ENCODE results near the gene LRRC2.
"Not testable (repeated sequence)": the region's sequence is repeated elsewhere in the genome, so short reads cannot be mapped to it uniquely, and the experiment has no call there.

The LRRC2 gene

DNA sequence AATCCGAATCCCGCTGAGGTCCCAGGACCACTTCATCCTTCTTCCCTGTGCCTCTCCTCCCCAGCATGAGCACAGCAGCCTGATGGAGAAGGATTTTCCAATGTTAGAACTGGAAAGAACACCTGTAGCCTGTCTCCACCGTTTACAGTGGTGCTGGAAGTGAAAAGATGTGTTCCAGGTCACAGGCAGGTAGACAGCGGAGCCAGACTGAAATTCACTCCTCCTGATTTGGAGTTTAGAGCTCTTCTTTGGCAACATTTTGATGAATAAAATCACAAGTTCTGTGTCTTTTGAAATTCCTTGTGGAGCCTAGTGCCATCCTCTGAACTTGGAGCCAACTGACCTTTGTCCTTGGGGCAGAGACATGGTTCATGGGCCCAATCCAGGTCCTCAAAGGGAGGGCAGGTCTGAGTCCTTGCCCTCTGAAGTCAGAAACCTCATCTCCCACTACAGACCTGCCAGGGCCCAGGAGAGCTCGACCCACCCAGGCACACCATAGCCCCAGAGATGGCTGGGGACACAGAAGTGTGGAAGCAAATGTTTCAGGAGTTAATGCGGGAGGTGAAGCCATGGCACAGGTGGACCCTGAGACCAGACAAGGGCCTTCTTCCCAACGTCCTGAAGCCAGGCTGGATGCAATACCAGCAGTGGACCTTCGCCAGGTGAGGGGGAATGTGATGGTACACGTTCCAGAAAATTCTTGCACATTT is 68.4 kb downstream of the LRRC2 start, which contains the start of gene RTP3:
TSS of gene RTP3 (plus strand) at position 421 of the 710 bp plus-strand sequence. CDS start at position 508, 87 bp downstream.
- DNase-seq (ENCODE audit: low spot score) = no peak

DNA sequence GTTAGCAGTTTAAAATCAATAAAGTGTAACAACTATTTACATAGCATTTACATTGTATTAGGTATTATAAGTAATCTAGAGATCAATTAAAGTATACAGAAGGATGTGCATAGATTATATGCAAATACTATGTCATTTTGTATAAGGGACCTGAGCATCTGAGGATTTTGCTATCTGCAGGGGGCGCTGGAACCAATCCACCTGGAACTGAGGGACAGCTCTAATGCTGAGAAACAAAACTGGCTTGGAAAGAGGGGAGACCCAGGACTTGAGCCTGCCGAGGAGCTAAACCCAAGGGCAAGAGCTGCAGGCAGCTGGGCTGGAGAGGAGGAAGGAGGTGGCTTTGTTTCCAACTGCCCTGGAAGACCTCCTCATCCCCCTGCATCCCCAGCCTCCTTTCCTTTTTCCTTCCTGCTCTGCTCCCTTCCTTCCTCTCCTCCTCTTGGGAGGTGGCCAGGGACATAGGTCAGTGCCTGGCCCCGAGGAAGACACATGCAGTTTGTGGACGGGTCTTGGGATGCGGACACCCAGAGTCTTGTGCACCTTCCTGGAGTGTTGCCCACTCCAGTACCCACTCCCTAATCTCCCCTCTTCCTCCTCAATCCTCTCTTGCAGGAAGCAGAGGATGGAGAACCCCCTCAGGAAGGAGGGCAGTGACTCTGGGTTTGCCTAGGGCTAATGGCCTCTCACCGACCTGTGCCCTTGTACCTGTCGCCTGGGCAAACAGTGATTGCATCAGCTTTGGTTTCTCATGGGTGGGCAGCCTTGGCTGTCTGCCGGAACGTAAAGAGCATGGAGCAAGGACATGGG is 69.2 kb downstream of the LRRC2 start:
- DNase-seq (ENCODE audit: low spot score) = no peak

DNA sequence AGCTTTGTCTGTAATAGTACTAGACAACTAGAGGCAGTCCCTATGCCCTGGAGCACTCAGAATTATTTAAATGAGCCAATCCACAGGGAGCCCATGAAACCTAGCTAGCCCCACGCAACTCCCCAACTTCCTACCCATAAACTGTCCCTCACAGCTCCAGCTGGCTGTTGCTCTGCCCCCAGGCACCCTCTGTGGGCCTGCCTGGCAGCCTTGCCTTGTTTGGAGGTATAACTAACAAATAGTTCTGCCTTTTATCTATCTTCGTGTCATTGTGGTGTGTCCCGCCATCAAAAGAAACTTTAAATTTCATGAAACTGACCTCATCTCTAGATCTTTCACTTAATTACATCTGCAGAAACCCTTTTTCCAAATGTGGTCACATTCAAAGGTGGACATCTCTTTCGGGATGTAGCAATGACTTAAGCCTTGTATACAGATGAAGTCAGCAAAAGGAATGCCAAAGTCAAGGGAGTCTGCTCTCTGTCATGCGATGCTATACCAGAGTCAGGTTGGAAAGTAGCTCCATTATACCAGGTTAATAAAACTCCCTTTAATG is 70.1 kb downstream of the LRRC2 start:
- DNase-seq (ENCODE audit: low spot score) = no peak

DNA sequence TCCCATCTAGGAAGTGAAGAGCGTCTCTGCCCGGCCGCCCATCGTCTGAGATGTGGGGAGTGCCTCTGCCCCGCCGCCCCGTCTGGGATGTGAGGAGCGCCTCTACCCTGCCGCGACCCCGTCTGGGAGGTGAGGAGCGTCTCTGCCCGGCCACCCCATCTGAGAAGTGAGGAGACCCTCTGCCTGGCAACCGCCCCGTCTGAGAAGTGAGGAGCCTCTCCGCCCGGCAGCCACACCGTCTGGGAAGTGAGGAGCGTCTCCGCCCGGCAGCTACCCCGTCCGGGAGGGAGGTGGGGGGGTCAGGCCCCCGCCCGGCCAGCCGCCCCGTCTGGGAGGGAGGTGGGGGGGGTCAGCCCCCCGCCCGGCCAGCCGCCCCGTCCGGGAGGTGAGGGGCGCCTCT is 71.6 kb downstream of the LRRC2 start:
- not testable (repeated sequence) for DNase-seq (ENCODE audit: low spot score)

DNA sequence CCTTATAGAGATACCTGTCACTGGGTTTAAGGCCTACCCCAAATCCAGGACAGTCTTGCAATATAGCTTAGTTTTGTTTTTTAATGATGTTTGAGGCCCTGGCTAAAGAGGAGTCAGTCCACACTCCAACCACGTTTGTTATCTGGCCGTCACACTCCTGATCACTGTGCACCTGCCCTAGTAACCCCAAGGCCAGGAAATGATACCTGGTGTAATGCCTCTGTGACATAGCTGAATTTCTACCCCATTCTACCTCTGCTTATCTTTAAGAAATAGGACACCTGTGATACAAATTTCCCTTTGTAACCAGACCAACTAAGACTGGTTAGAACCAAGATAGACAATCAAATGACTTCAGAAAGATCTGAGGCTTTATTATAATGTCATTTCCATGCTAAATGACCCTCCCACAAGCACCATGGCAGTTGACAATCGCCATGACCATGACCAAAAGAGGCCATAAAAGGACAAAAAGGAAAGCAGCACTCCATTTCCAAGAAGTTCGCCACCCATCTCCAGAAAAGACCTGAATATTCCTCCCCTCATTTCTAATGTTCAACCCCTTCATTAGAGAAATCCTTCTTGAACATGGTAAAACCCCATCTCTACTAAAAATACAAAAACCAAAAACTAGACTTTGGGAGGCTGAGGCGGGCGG is 73.1 kb downstream of the LRRC2 start:
- DNase-seq (ENCODE audit: low spot score) = no peak

DNA sequence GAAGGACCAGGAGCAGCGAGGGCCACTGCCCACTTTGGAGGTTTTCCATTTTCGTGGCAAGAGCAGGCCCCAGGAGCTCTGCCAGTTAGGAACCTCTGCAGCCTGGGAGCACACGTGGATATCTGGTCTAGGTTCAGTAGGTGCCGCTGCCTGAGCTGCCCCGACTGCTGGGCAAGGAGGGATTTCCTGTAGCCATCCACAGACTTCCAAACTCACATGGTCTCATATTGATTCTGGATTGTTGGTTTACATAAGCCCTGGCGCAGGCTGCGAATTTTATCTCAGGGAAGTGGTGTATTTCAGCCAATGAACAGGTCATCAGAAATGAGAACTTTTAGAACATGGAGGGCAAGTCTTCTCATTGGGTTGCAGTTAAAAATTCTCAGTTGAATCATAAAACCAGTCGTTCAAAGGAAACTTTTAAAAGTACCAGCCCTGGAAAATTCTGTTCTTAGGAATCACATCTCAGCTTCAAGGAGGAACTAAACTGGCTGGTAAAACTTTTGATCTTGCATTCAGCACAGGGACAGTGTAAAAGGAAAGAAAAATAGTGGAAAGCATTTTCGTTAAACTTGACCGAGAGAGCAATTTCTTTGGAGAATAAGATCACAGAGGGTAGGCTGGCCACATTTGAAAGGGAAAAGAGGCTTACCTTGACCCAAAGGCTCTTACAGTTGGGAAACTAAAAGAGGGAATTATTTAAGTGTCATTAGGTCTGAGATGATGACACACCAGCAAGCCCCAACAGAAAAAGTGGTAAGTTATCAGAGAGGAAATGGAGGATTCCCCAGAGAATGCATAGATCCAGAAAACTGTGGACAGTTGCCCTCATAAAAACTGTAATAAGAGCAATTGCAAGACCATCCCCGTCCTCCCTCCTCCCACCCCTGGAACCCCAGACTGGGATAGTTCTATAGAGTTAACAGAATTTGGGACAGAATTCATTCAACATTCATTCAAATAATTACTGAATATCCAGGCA is 74.7 kb downstream of the LRRC2 start:
- no peak for DNase-seq (ENCODE audit: low spot score)

DNA sequence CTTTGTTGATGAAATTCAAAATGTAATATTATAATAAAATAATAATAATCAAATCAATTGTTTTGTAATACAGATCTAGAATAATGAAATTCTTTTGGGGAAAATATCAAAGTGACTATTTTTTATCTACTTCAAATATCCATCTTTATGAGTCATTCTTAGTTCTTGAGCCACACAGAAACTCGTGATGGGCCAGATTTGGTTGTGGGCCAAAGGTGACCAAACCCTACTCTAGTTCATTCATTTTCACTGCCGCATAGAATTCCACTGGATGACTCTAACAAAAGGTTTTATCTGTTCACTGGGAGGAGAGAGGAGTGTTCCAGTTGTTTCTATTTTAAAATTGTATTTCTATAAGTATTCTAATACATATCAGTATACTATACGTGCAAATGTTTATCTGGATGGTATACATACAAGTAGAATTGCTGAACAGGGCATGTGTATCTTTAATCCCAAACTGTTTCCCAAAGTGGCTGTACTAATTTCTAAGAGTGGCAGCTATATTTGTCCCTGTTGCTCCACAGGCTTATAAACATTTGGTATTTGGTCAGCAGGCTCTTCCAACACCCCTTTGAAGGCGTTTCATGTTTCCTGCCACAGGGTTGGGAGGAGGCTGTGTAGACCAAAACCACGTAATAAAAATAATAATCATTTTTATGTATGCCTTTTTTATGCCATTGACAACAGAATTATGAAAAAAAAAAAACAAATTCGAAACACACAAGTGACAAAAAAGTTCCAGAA is 75.6 kb downstream of the LRRC2 start:
- no peak for DNase-seq (ENCODE audit: low spot score)

DNA sequence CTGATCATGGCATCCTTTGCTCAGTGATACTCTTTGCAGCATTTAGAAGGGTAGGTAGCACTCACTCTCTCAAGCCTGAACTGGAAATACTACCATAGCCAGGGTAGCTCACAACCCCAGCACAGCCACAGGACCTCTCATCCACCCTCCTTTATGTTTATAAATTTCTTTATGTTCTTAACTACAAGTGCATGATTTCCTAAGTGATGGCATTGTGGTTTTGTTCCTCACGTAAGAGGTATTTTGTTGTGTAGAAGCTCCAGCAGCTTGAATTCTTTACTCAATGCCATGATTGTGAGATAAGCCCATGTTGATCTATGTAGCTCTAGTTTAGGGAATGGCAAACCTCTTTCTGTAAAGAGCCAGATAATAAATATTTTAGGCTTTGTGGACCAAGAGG is 76.2 kb downstream of the LRRC2 start:
- DNase-seq (ENCODE audit: low spot score) = no peak

DNA sequence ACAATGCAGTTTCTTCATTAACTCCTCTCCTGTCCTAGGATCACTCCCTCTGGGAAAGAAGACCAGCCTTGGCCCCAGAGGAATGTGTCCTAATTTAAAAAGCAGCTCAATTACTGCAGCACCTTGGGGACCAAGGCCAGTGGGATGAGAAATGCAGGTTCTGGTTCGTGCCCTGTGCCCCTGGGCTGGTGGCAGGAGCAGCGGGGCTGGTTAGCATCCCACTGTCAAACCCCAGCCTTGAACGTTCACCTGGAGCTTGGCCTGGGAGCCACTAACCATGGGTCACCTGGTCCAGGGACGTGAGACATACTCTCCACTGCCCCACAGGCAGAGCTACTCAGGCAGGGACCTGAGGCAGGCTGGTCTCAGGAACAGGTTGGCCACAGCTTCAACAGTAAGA is 76.7 kb downstream of the LRRC2 start:
- DNase-seq (ENCODE audit: low spot score) = no peak

DNA sequence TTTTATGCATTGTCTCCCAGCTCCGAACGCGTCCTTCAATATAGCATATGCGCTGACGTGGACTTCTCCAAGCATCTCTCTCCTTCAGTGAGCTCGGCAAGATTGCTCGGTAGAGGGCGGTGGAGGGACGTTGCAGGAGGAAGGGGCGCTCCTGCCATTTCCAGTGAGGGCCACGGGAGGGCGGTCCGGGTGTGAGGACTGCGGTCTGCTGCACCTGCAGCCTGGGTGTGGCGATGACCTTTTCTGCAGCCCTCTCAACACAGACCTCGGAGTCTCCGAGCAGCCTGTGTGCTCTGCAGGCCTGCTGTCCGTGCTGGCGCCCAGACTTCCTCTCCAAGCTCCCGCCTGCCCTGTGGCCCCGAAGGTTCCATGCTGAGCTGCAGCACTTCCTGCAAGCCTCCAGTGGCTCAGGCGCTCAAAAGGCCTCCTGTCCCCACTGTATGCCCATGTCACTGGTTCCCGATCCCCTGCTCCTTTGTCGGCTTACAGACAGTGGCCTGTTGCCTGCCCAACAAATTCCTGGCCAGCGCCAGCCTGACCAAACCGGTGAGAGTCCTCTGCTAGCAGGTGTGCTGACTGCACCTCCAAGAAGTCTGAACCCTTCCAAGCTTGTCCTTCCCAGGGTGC is 77.3 kb downstream of the LRRC2 start:
- peak; percentile 91 for DNase-seq (ENCODE audit: low spot score)

DNA sequence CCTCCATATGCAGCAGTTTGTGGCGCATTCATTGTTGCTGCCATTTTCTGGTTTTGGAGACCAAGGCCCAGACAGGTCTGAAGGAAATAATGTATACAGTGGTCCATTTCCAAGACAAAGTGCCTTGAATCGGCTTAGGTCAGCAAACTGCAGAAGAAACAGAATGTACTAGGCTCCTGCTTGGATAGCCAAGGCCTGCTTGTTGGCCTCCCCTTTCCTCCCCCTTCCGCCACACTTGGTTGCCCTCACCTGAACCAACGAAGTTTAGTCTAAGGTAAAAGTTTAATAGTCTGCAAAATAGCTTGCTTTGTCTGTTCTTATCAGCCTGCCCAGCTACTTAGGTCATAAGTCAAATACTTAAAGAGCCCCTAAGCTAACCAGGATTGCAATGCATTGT is 80.3 kb downstream of the LRRC2 start:
- no peak for DNase-seq (ENCODE audit: low spot score)

DNA sequence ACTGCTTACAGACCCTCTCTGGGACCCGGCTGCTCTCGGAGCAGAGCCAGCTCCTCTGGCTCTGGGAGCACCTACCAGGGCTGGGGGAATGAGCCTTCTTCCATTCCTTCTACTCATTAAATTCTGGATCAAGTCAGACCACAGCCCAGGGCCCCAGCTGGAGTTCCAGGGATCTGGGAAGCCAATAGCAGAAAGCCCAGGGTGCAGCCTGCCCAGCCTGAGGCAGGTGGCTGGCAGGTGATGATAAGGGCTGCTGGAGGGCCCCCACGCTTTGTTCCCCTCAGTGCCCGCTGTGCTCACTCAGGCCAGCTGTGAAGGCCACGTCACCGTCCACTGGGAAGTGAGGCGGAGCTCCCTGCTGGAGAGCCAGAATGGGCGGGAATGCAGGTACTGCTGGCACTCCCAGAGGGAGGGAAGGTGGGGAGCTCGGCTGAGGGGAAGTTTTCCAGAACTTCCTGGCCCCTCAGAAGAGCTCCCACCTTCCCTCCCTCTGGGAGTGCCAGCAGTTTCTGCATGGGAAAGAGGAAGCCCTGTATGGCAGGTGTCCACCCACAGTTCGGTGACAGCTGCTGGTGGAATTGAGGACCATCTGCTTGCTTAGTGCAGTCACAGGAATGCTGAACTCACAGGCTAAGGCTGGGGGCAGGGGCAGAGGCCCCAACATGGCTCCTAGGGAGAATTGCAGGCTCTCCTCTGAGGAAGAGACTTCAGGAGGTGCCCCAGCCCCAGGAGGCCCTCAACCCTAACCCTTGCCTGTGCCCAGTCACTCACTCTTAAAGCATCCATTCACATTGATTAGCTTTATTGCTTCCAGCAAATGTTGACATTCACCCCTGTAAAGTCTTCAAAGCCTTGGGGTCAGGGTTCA is 81.0 kb downstream of the LRRC2 start:
- no peak for DNase-seq (ENCODE audit: low spot score)

DNA sequence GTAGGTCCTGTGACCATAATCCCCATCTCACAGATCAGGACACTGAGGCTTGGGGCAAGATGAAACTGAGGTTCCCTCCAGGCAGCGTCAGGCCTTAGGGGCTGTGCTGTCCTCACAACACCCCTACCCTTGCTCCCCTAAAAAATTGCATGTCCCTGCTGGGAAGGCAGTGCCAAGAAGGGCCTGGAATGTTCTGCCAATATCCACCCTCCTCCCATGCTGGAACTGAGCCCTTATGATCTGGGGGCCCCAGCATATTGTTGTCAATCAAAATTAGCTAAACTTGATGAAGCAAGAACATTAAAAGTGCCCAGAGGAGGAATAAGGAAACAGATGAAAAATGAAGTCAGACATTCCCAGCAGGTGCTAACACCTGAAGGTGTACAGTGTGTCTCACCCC is 81.7 kb downstream of the LRRC2 start:
- DNase-seq (ENCODE audit: low spot score) = no peak

DNA sequence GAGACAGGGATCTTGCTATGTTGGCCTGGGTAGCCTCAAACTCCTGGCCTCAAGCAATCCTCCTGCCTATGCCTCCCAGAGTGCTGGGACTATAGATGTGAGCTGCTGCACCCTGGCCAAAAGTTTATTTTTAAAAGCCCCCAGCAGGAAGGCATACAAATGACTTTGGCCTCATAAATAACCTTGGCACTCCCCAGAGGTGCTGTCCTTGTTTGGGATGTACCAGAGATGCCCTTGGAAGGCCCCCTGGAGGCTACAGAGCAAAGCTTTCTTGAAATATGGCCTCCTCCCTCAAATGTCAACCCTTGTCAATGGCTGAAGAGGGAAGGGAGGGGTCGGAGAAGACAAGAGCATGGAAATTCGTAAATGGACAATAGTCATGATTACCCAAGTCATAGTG is 82.3 kb downstream of the LRRC2 start:
- no peak for DNase-seq (ENCODE audit: low spot score)

DNA sequence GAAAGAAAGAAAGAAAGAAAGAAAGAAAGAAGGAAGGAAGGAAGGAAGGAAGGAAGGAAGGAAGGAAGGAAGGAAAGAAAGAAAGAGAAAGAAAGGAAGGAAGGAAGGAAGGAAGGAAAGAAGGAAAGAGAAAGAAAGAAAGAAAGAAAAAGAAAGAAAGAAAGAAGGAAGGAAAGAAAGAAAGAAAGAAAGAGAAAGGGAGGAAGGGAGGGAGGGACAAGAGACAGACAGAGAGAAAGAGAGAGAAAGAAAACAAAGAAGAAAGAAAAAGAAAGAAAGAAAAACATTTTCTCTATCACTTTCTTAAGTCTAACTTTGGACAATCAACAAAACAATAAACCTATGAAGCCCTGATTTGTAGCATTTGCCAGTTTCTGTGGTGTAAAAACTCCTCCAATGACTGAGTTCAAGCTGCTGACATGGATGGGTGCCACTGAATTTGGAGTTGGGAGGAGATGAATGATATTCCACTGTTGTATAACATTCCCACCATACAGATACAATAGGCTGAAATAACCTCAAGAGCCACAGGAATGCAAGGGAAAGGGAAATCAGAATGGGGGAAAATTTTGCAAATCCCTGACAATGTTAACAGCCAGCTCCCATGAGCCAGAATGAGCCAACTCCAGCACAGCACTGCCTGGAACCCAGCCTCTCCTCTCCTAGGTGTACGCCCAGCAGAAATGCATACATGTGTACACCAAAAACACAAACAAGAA is 83.3 kb downstream of the LRRC2 start:
- DNase-seq (ENCODE audit: low spot score) = no peak

DNA sequence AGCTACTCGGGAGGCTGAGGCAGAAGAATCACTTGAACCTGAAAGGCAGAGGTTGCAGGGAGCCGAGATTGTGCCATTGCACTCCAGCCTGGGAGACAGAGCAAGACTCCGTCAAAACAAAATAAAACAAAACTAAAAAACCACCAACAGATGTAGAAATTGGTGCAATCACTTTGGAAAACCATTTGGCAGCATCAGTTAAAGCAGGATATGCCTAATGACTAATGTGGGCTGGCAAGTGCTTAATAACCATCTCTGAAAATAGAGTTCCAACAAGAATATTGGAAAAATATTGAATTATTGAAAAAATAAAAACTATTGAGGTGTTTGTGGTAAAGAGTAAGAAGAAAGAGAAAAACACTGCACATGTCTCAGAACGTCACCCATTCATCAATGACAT is 84.5 kb downstream of the LRRC2 start:
- DNase-seq (ENCODE audit: low spot score) = no peak

DNA sequence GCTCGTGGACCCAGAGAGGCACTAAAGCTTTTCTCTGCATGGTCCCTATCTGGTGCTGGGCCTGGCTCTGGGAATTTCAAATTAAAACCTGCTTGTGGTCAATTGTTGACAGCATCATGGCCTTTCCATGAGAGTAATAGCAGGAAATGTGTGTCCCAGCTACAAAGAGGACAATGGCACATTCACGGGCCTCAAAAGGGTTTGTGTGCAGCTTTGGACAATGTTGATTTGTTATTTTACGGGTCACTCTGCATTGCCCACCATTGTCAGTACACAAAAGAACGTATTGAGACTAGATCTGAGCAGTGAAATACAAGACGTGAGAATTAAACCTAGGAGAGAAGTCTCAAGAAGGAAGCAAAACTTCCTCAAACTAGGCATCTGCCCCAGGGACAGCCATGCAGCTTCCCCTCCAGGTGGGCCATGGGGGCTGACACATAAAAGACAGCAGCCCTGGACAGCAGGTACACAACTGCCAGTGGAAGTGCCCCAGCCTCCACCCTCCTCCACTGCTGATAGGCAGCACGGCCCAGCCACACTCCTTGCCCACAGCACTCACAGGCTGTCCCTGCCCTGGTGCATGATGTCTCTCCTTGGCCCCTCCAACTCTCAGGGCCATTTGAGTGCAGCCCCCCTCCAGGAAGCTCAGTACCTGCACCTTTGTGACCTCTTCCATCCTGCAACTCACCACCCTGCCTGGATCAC is 85.5 kb downstream of the LRRC2 start:
- DNase-seq (ENCODE audit: low spot score) = no peak

DNA sequence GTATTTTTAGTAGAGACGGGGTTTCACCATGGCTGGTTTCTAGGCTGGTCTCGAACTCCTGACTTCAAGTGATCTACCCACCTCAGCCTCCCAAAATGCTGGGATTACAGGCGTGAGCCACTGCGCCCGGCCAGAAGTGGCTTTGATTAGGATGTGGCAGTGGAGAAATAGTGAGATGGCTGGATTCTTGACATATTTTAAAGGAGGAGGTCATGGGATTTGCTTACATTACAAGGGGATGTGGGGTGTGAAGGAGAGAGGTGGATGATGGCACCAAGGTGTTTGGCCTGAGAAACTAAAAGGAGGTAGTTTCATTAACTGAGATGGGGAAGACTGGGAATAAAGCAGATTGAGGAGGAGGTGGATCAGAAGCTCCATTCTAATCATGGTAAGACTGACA is 86.4 kb downstream of the LRRC2 start:
- no peak for DNase-seq (ENCODE audit: low spot score)
